ENCODE results near the gene RASSF7.

GRCh38 chr11:557328-558132 is 3.2 kb upstream of the RASSF7 start:
- TF ChIP-seq POLR2A (IDR thresholded peaks at IDR 0.05; ENCODE audit: low read depth, low read length) (no peak), POLR2AphosphoS5 (IDR thresholded peaks at IDR 0.05; ENCODE audit: low read depth, low read length) (no peak), TAF1 (IDR thresholded peaks at IDR 0.05; ENCODE audit: borderline replicate concordance, low read depth, low read length) (no peak)

Data from GM12892 (cell line).